ENCODE results near the gene THSD4.

The THSD4 gene

DNA sequence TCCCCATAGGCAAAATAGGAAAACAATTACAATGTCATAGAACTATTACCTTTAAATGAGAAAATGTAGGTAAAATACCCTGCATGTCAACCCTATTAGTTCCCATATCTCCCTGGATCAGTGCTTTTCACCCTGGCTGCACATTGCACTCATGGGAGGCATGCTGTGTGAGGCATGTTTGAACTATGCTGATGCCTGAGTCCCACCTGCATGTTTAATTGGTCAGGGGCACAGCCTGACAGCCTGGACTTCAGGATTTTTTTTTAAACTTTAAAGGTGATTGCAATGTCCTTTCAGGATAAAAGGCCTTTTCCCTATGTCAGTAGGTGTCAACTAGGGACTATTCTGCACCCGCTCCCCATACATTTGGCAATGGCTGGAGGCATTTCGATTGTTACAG lies 559.1 kb downstream of the THSD4 start:
- DNase-seq (ENCODE audit: low read depth, low spot score), result no peak
- no peaks in the 10 kb centered on the region for H3K27me3 ChIP-seq (ENCODE audit: insufficient read depth, insufficient read length)
- no peaks in the 10 kb centered on the region for H3K36me3 ChIP-seq (ENCODE audit: insufficient read depth, insufficient read length, low read length)
- no peak overlapping the region for H3K4me3 ChIP-seq (ENCODE audit: insufficient read length, low read depth)
- TF ChIP-seq YY1 (IDR thresholded peaks at IDR 0.05; ENCODE audit: insufficient read depth, insufficient read length), result no peak
- TF ChIP-seq SUZ12 (IDR thresholded peaks at IDR 0.05; ENCODE audit: extremely low read depth, insufficient read depth, insufficient read length), result no peak
- no peak for TF ChIP-seq ZNF274 (IDR thresholded peaks at IDR 0.05; ENCODE audit: low read depth, low read length)
- no peak overlapping the region for H3K9ac ChIP-seq (ENCODE audit: insufficient read length, low read depth)
- H3K9me3 ChIP-seq (ENCODE audit: insufficient read depth, low read length), result no peaks in the 10 kb centered on the region
- H3K4me1 ChIP-seq (ENCODE audit: insufficient read depth, insufficient read length), result no peaks in the 10 kb centered on the region

DNA sequence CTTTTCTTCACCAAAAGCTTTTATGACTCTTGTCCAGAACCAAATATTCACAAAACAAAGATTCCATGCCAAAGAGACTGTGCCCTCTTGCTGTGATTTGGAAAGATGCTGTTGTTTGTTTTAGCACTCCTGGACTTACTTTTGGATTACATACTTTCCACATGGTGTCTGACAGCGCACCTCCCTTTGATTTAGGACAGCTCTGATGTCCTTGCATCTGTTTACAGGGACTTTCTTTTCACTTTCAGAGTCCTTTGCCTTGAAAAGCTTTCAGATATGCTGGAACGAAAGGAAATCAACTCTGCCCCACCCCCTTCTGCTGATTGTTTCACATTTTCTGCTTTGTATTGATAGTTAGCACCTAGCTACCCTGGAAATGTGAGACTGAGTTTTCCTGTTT lies 562.1 kb downstream of the THSD4 start:
- no peak for TF ChIP-seq ZNF274 (IDR thresholded peaks at IDR 0.05; ENCODE audit: low read depth, low read length)
- TF ChIP-seq YY1 (IDR thresholded peaks at IDR 0.05; ENCODE audit: insufficient read depth, insufficient read length), result no peak
- no peak for TF ChIP-seq SUZ12 (IDR thresholded peaks at IDR 0.05; ENCODE audit: extremely low read depth, insufficient read depth, insufficient read length)
- no peaks in the 10 kb centered on the region for H3K4me1 ChIP-seq (ENCODE audit: insufficient read depth, insufficient read length)
- no peak for DNase-seq (ENCODE audit: low read depth, low spot score)

DNA sequence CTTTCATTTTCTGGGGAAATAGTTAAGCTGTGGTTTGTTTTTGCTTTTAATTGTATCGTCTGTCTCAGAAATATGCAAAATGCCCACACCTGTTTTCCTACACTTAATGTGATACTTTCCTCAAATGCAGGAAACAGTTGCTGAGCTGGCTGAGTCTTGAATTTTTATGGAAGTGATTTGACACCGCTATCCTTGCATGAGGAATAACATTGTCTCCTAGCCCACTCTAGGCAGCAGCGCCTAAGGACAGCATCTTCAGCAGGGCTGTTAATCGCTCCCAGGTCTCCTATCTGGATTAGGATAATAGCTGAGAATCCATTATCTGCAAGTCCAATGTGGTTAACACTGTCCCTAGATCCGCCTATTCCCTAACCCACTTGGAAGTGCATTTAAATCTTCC lies 562.5 kb downstream of the THSD4 start:
- no peaks in the 10 kb centered on the region for H3K36me3 ChIP-seq (ENCODE audit: insufficient read depth, insufficient read length, low read length)
- TF ChIP-seq ZNF274 (IDR thresholded peaks at IDR 0.05; ENCODE audit: low read depth, low read length) (no peak), SUZ12 (IDR thresholded peaks at IDR 0.05; ENCODE audit: extremely low read depth, insufficient read depth, insufficient read length) (no peak), YY1 (IDR thresholded peaks at IDR 0.05; ENCODE audit: insufficient read depth, insufficient read length) (no peak)
- no peaks in the 10 kb centered on the region for H3K27me3 ChIP-seq (ENCODE audit: insufficient read depth, insufficient read length)
- no peak overlapping the region for H3K4me3 ChIP-seq (ENCODE audit: insufficient read length, low read depth)
- H3K9me3 ChIP-seq (ENCODE audit: insufficient read depth, low read length), result no peaks in the 10 kb centered on the region
- no peaks in the 10 kb centered on the region for H3K4me1 ChIP-seq (ENCODE audit: insufficient read depth, insufficient read length)
- DNase-seq (ENCODE audit: low read depth, low spot score), result no peak
- H3K9ac ChIP-seq (ENCODE audit: insufficient read length, low read depth), result no peak overlapping the region

More for the DNA sequence above, 562.1 kb downstream of the THSD4 start:
- H3K36me3 ChIP-seq (ENCODE audit: insufficient read depth, insufficient read length, low read length), result no peaks in the 10 kb centered on the region
- H3K27me3 ChIP-seq (ENCODE audit: insufficient read depth, insufficient read length), result no peaks in the 10 kb centered on the region
- H3K9me3 ChIP-seq (ENCODE audit: insufficient read depth, low read length), result no peaks in the 10 kb centered on the region
- no peak overlapping the region for H3K9ac ChIP-seq (ENCODE audit: insufficient read length, low read depth)
- no peak overlapping the region for H3K4me3 ChIP-seq (ENCODE audit: insufficient read length, low read depth)

DNA sequence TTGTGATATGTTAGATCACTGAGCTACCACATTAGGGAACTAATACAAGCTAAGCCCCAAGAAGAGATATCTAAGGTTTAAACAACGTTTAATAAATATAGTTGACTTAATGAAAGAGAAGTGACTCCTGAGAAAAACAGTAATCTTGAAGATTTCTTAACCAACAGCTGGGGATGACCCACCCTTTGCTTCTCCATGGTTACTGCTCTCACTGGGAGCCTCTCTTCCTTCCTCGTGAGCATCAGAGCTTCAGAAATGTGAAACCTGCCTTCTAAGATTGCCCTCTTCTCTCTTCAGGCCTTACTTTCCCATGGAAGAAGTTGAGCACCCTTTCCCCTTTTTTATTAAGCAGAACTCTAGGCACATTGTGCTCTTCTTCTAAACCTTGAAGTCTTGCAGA lies 562.9 kb downstream of the THSD4 start:
- H3K36me3 ChIP-seq (ENCODE audit: insufficient read depth, insufficient read length, low read length), result no peaks in the 10 kb centered on the region
- no peak for DNase-seq (ENCODE audit: low read depth, low spot score)

DNA sequence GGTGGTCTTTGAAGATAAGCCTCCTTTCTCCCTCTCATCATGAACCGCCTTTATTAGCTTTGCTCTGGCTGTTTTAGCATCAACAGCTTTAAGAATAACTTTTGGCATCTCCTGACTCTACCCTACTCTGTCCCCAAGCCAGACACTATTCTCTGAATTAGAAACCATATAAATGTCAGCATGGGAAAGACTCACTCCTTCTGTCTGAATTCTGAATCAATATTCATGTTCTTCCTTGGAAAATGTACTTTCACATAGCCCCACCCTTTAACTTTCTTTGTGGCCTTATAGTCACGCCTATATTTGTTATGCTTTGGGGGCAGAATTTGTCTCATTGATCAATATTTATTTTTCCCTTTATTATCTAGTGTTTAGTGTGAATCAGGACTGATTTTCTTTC lies 563.3 kb downstream of the THSD4 start:
- no peaks in the 10 kb centered on the region for H3K36me3 ChIP-seq (ENCODE audit: insufficient read depth, insufficient read length, low read length)
- no peaks in the 10 kb centered on the region for H3K4me1 ChIP-seq (ENCODE audit: insufficient read depth, insufficient read length)
- no peak overlapping the region for H3K9ac ChIP-seq (ENCODE audit: insufficient read length, low read depth)
- no peaks in the 10 kb centered on the region for H3K9me3 ChIP-seq (ENCODE audit: insufficient read depth, low read length)
- no peak for DNase-seq (ENCODE audit: low read depth, low spot score)
- TF ChIP-seq ZNF274 (IDR thresholded peaks at IDR 0.05; ENCODE audit: low read depth, low read length) (no peak), SUZ12 (IDR thresholded peaks at IDR 0.05; ENCODE audit: extremely low read depth, insufficient read depth, insufficient read length) (no peak), YY1 (IDR thresholded peaks at IDR 0.05; ENCODE audit: insufficient read depth, insufficient read length) (no peak)
- no peaks in the 10 kb centered on the region for H3K27me3 ChIP-seq (ENCODE audit: insufficient read depth, insufficient read length)
- no peak overlapping the region for H3K4me3 ChIP-seq (ENCODE audit: insufficient read length, low read depth)

More for the DNA sequence above, 562.9 kb downstream of the THSD4 start:
- Histone ChIP-seq H3K9ac (ENCODE audit: insufficient read length, low read depth) (no peak overlapping the region), H3K27me3 (ENCODE audit: insufficient read depth, insufficient read length) (no peaks in the 10 kb centered on the region), H3K4me1 (ENCODE audit: insufficient read depth, insufficient read length) (no peaks in the 10 kb centered on the region), H3K4me3 (ENCODE audit: insufficient read length, low read depth) (no peak overlapping the region), H3K9me3 (ENCODE audit: insufficient read depth, low read length) (no peaks in the 10 kb centered on the region)
- no peak for TF ChIP-seq YY1 (IDR thresholded peaks at IDR 0.05; ENCODE audit: insufficient read depth, insufficient read length)
- no peak for TF ChIP-seq SUZ12 (IDR thresholded peaks at IDR 0.05; ENCODE audit: extremely low read depth, insufficient read depth, insufficient read length)
- TF ChIP-seq ZNF274 (IDR thresholded peaks at IDR 0.05; ENCODE audit: low read depth, low read length), result no peak

DNA sequence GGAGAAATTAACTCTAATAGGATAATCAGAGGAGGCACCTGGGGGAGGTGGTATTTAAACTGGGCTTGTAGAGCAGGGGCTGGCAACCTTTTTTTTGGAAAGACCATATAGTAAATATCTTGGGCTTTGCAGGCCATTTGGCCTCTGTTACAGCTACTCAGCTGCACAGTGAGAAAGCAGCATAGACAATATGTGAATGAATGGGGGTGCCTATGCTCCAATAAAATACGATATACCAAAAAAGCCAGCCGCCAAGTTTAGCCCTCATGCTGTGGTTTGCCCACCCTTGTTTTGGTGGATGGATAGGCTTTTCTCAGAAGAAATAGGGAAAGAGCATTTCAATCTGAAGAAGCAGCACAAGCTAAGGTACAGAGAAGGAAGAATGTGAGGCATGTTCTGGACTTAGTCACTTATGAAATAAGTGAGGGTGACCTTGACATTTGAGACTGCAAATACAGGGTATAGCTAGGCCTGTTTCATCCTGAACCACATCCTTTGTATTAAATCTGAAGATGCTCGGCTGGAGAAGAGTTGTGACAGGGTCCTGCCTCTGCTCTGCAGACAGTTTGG lies 564.0 kb downstream of the THSD4 start:
- TF ChIP-seq ZNF274 (IDR thresholded peaks at IDR 0.05; ENCODE audit: low read depth, low read length), result no peak
- TF ChIP-seq YY1 (IDR thresholded peaks at IDR 0.05; ENCODE audit: insufficient read depth, insufficient read length), result no peak
- TF ChIP-seq SUZ12 (IDR thresholded peaks at IDR 0.05; ENCODE audit: extremely low read depth, insufficient read depth, insufficient read length), result no peak
- Histone ChIP-seq H3K4me1 (ENCODE audit: insufficient read depth, insufficient read length) (no peaks in the 10 kb centered on the region), H3K36me3 (ENCODE audit: insufficient read depth, insufficient read length, low read length) (no peaks in the 10 kb centered on the region), H3K27me3 (ENCODE audit: insufficient read depth, insufficient read length) (no peaks in the 10 kb centered on the region), H3K9me3 (ENCODE audit: insufficient read depth, low read length) (no peaks in the 10 kb centered on the region), H3K9ac (ENCODE audit: insufficient read length, low read depth) (no peak overlapping the region), H3K4me3 (ENCODE audit: insufficient read length, low read depth) (no peak overlapping the region)
- no peak for DNase-seq (ENCODE audit: low read depth, low spot score)

DNA sequence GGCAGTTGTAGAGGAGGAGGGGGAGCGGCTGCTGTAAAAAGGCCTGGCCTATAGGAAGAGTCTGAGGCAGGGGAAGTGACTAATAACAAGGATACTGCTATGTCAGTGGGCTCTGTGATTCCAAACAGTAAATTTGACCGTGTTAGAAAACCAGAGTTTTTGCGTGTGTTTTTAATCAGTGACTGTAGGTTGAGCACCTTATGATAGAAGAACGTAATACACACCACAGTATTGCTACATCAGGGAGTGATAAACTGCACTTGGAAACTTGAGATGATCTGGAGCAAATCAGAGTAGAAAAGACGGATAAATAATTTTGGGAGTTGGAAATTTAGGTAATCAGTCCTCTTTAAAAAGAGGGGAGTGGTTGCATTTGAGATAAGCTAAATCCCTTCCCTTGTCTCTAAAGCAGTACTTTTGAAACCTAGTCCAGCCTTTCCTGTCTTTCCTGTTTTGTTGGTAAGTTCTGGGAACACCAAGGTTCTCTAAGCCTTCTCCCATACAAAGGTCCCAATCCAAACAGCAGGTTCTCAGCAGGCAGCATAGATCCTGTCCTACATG lies 564.6 kb downstream of the THSD4 start:
- no peaks in the 10 kb centered on the region for H3K27me3 ChIP-seq (ENCODE audit: insufficient read depth, insufficient read length)
- DNase-seq (ENCODE audit: low read depth, low spot score), result no peak

More for the DNA sequence above, 564.6 kb downstream of the THSD4 start:
- no peak overlapping the region for H3K4me3 ChIP-seq (ENCODE audit: insufficient read length, low read depth)
- H3K9me3 ChIP-seq (ENCODE audit: insufficient read depth, low read length), result no peaks in the 10 kb centered on the region
- no peak overlapping the region for H3K9ac ChIP-seq (ENCODE audit: insufficient read length, low read depth)
- H3K36me3 ChIP-seq (ENCODE audit: insufficient read depth, insufficient read length, low read length), result no peaks in the 10 kb centered on the region
- no peaks in the 10 kb centered on the region for H3K4me1 ChIP-seq (ENCODE audit: insufficient read depth, insufficient read length)
- TF ChIP-seq ZNF274 (IDR thresholded peaks at IDR 0.05; ENCODE audit: low read depth, low read length), result no peak
- TF ChIP-seq YY1 (IDR thresholded peaks at IDR 0.05; ENCODE audit: insufficient read depth, insufficient read length), result no peak
- no peak for TF ChIP-seq SUZ12 (IDR thresholded peaks at IDR 0.05; ENCODE audit: extremely low read depth, insufficient read depth, insufficient read length)

Data from NT2/D1 (cell line).